COLO668 (cell line): Measurements from ENCODE around the gene CLTA.
A peak's percentile ranks its signal among the peaks of the same experiment; 100 is the strongest.
"Not testable (repeated sequence)": the region's sequence is repeated elsewhere in the genome, so short reads cannot be mapped to it uniquely, and the experiment has no call there.

Experiments
- DNase-seq: peaks from one replicate; lab custom pipeline; 2025; ENCODE audit not compliant: unreplicated experiment; lab: John Stamatoyannopoulos, UW

Gene CLTA

GRCh38 chr9:36237230-36237629, 46.5 kb downstream of the CLTA start:
- no peak for DNase-seq

GRCh38 chr9:36239205-36239604, 48.5 kb downstream of the CLTA start:
- not testable (repeated sequence) for DNase-seq

GRCh38 chr9:36239675-36240074, 49.0 kb downstream of the CLTA start:
- DNase-seq = not testable (repeated sequence)

GRCh38 chr9:36245906-36246305, 55.2 kb downstream of the CLTA start:
- no peak for DNase-seq

GRCh38 chr9:36247356-36247755, 56.6 kb downstream of the CLTA start:
- DNase-seq = no peak

GRCh38 chr9:36248061-36248460, 57.3 kb downstream of the CLTA start:
- not testable (repeated sequence) for DNase-seq

GRCh38 chr9:36249189-36249588, 58.5 kb downstream of the CLTA start:
- DNase-seq = no peak

- DNase-seq = no peak
Observed at GRCh38 chr9:36250079-36250478, 59.4 kb downstream of the CLTA start.

- DNase-seq = no peak
Observed at GRCh38 chr9:36251428-36251827, 60.7 kb downstream of the CLTA start.

GRCh38 chr9:36258208-36258995, 67.7 kb downstream of the CLTA start, which contains the start of gene GNE:
Gene GNE, minus strand, starts transcription at chr9:36258448. Its CDS starts 9,093 bp downstream, at chr9:36249355.
- peak; percentile 88 for DNase-seq

- DNase-seq = no peak
Observed at GRCh38 chr9:36258996-36259533, 68.3 kb downstream of the CLTA start.
